Measurements from ENCODE around the gene TMEM273. TPM values are rescaled to one million over a fixed set of nuclear protein-coding genes. Genes with fewer than 3 reads are reported as not detected.

The TMEM273 gene
- total RNA-seq, 1 donor from 2014 or later: 17.6 TPM

GRCh38 chr10:49168831-49169500 is 19.2 kb downstream of the TMEM273 start:
- DNase-seq (no peak), ATAC-seq (no peak)
- intact Hi-C loops (cut with micrococcal nuclease): no loop called here

- intact Hi-C loops (cut with micrococcal nuclease): no loop called here
- ATAC-seq (no peak), DNase-seq (no peak)
Measured at GRCh38 chr10:49168171-49168540, 20.0 kb downstream of the TMEM273 start.

DNA sequence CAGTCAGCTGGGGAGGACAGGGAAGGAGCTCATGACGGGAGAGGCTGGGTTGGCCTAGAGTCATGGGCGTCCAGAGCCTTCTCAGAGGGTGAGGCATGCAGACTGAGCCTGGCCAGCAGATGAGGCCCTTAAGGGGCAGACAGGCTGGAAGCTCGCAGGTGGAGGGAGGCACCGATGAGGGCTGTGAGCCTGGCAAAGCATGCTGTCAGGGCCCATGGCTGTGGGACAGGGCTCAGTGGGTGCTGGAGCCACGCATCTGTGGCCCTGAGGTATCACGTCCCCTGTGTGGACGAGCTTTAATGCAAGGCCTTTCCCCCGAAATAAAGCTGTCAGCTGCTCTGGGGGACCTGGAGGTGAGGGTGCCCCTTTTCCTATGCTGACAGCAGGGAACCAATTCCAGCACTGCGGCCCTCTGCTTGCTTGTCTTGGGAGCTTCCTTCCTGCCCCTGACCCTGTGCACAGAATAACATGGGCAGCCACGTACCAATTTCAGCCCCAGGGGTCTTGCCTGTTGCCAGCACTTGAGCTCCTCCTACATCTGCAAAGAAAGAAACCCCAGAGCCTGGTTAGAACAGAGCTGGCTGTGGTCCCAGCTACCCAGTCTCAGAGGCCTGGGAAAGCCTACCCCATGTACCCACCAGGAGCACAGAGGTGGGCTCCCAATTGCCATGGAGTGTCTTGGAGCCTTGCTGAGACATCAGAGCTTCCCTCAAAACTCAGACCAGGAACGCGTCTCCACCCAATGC is 20.6 kb downstream of the TMEM273 start:
- intact Hi-C loops (cut with micrococcal nuclease): no loop called here
- no peak for DNase-seq
- no peak for ATAC-seq

GRCh38 chr10:49166484-49167400 is 21.4 kb downstream of the TMEM273 start:
- intact Hi-C loops (cut with micrococcal nuclease): no loop called here
- no peak for DNase-seq

GRCh38 chr10:49165821-49166483 is 22.2 kb downstream of the TMEM273 start:
- intact Hi-C loops (cut with micrococcal nuclease): no loop called here
- no peak for DNase-seq
- ATAC-seq: no peak

More at GRCh38 chr10:49166484-49167400, 21.4 kb downstream of the TMEM273 start:
- no peak for ATAC-seq

- no peak for DNase-seq
- intact Hi-C loops (cut with micrococcal nuclease): no loop called here
Measured at GRCh38 chr10:49165259-49165658, 22.9 kb downstream of the TMEM273 start.

GRCh38 chr10:49164559-49165188 is 23.5 kb downstream of the TMEM273 start:
- peak; percentile 62 for DNase-seq
- peak; percentile 76 for ATAC-seq
- intact Hi-C loops (cut with micrococcal nuclease): loop anchor here (5.0 kb wide), 1 partner anchor 182 kb away; no protein-coding TSS in a partner anchor

More at GRCh38 chr10:49165259-49165658, 22.9 kb downstream of the TMEM273 start:
- ATAC-seq: no peak

GRCh38 chr10:49163741-49164140 is 24.4 kb downstream of the TMEM273 start:
- ATAC-seq (no peak), DNase-seq (no peak)
- intact Hi-C loops (cut with micrococcal nuclease): loop anchor here (5.0 kb wide), 1 partner anchor 181 kb away; no protein-coding TSS in a partner anchor

- ATAC-seq (no peak), DNase-seq (no peak)
- intact Hi-C loops (cut with micrococcal nuclease): loop anchor here (5.0 kb wide), 1 partner anchor 181 kb away; no protein-coding TSS in a partner anchor
Measured at GRCh38 chr10:49162761-49163310, 25.4 kb downstream of the TMEM273 start.

DNA sequence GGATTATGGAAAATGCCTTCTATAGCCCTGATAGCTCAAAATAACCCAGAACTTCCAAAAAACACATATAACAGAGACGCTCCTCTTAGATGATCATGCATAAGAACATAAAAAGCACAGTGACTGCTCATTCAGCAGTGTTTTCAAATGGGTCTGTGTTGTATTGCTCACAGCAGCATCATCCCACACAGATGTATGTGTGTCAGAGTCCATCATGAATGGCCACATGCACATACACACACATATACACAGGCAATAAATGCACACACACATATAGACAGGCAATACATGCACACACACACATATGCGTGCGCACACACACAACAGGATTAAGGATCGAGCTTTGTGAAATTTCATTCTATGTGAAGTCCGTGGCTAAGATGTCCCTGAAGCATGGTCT is 26.1 kb downstream of the TMEM273 start:
- no peak for ATAC-seq
- no peak for DNase-seq
- intact Hi-C loops (cut with micrococcal nuclease): loop anchor here (5.0 kb wide), 1 partner anchor 180 kb away; no protein-coding TSS in a partner anchor

- intact Hi-C loops (cut with micrococcal nuclease): loop anchor here (5.0 kb wide), 1 partner anchor 179 kb away; no protein-coding TSS in a partner anchor
- ATAC-seq: peak; percentile 78
- DNase-seq: no peak
Measured at GRCh38 chr10:49161411-49161997, 26.7 kb downstream of the TMEM273 start.

DNA sequence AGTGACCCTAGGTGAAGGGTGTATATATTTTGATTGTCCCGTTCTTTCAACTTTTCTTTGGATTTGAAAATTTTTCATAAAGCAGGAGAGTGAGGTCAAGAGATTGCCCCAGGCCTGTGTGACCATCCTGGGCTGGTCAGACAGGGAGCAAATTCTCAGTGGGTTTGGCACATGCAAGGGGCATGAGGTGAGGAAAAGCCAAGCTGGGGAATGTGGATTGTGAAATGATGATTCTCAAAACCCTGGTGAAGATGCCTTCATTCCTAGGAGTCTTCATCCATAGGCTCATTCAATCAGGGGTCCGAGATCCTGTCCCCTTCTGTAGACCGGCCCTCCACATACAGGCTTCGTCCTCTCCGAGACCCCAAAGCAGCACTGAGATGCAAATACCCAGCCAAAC is 27.4 kb downstream of the TMEM273 start:
- intact Hi-C loops (cut with micrococcal nuclease): loop anchor here (5.0 kb wide), 1 partner anchor 179 kb away; no protein-coding TSS in a partner anchor
- DNase-seq (no peak), ATAC-seq (no peak)

GRCh38 chr10:49160110-49160509 is 28.1 kb downstream of the TMEM273 start:
- DNase-seq: no peak
- ATAC-seq: no peak

GRCh38 chr10:49158915-49159314 is 29.3 kb downstream of the TMEM273 start:
- no peak for DNase-seq
- intact Hi-C loops (cut with micrococcal nuclease): no loop called here
- no peak for ATAC-seq

More at GRCh38 chr10:49160110-49160509, 28.1 kb downstream of the TMEM273 start:
- intact Hi-C loops (cut with micrococcal nuclease): loop anchor here (5.0 kb wide), 1 partner anchor 178 kb away; no protein-coding TSS in a partner anchor

GRCh38 chr10:49158404-49158803 is 29.8 kb downstream of the TMEM273 start:
- ATAC-seq: no peak

GRCh38 chr10:49157229-49157628 is 31.0 kb downstream of the TMEM273 start:
- DNase-seq: no peak
- ATAC-seq: no peak
- intact Hi-C loops (cut with micrococcal nuclease): no loop called here

More at GRCh38 chr10:49158404-49158803, 29.8 kb downstream of the TMEM273 start:
- intact Hi-C loops (cut with micrococcal nuclease): no loop called here
- no peak for DNase-seq

- intact Hi-C loops (cut with micrococcal nuclease): no loop called here
Measured at GRCh38 chr10:49154641-49155040, 33.5 kb downstream of the TMEM273 start.

More at GRCh38 chr10:49154641-49155040, 33.5 kb downstream of the TMEM273 start:
- ATAC-seq (no peak), DNase-seq (no peak)
